ENCODE measurements around the gene RNASE4.

GRCh38 chr14:20682435-20683124, 1.8 kb upstream of the RNASE4 start:
- no peak for TF ChIP-seq POLR2A (IDR thresholded peaks at IDR 0.05; ENCODE audit: extremely low read depth, insufficient read length)
- TF ChIP-seq CTCF (IDR thresholded peaks at IDR 0.05; ENCODE audit: low read depth, low read length) = no peak
- no peak for TF ChIP-seq MAX (IDR thresholded peaks at IDR 0.05; ENCODE audit: low read depth, low read length)
- no peak for TF ChIP-seq MYC (IDR thresholded peaks at IDR 0.05; ENCODE audit: low read depth, low read length)
